RWPE1 (cell line): ENCODE measurements around the gene SLC24A3.

Source experiments
- CTCF ChIA-PET: fragments of 350-600 bp; sonication (Branson Sonifier 250); formaldehyde crosslinking; extraction: SDS; loops from one replicate; lab custom pipeline; 2021; lab: Yijun Ruan, JAX
- POLR2A ChIA-PET: fragments of 400-600 bp; formaldehyde crosslinking; extraction: SDS; loops from one replicate; lab custom pipeline; 2020; ENCODE audit warnings: antibody characterized with exemption; ENCODE audit not compliant: low non-redundant PET; lab: Yijun Ruan, JAX
- DNase-seq: peaks from one replicate; pipeline ENCODE4 v3.0.0; 2012; ENCODE audit warnings: low spot score
- H3K27ac ChIP-seq: fragments of 450-650 bp; 2 replicates; pipeline ENCODE4 v1.5.1; 2017
- CTCF ChIP-seq: fragments of 450-650 bp; conservative IDR thresholded peaks from 2 replicates; pipeline ENCODE4 v1.5.1; 2017; ENCODE audit warnings: low read depth, mild to moderate bottlenecking

SLC24A3 gene

GRCh38 chr20:19433371-19434350, 221.2 kb downstream of the SLC24A3 start:
- ChIA-PET CTCF (interaction anchor here (0.5 to 0.7 kb wide), 2 partner anchors 216 to 1840 kb away, joined by 3 to 4 read pairs; no protein-coding TSS in a partner anchor), POLR2A (no interaction called here)
- no peak overlapping the region for H3K27ac ChIP-seq
- DNase-seq, result no peak
- no peak for TF ChIP-seq CTCF

- DNase-seq, result no peak
- no peak overlapping the region for H3K27ac ChIP-seq
- CTCF ChIA-PET, result no interaction called here
- POLR2A ChIA-PET, result no interaction called here
- no peak for TF ChIP-seq CTCF
Measured at GRCh38 chr20:19435316-19435715, 222.9 kb downstream of the SLC24A3 start.

GRCh38 chr20:19435821-19436220, 223.4 kb downstream of the SLC24A3 start:
- CTCF ChIA-PET, result no interaction called here
- H3K27ac ChIP-seq, result no peak overlapping the region
- TF ChIP-seq CTCF, result no peak
- DNase-seq, result no peak
- POLR2A ChIA-PET, result no interaction called here

GRCh38 chr20:19438488-19438887, 226.0 kb downstream of the SLC24A3 start:
- no peak for TF ChIP-seq CTCF
- ChIA-PET CTCF (no interaction called here), POLR2A (no interaction called here)
- H3K27ac ChIP-seq, result no peak overlapping the region
- no peak for DNase-seq

GRCh38 chr20:19440660-19441527, 228.5 kb downstream of the SLC24A3 start:
- POLR2A ChIA-PET, result no interaction called here
- no peak overlapping the region for H3K27ac ChIP-seq
- CTCF ChIA-PET, result no interaction called here
- no peak for TF ChIP-seq CTCF
- no peak for DNase-seq

- no peak for TF ChIP-seq CTCF
- ChIA-PET CTCF (interaction anchor here (1.0 kb wide), 1 partner anchor 16 kb away, joined by 3 read pairs; no protein-coding TSS in a partner anchor), POLR2A (no interaction called here)
- no peak for DNase-seq
- no peak overlapping the region for H3K27ac ChIP-seq
Measured at GRCh38 chr20:19446246-19446645, 233.8 kb downstream of the SLC24A3 start.
